Endodermal cell (in vitro differentiated cells): Measurements from ENCODE around the gene FPR1. TPM values are rescaled to one million over a fixed set of nuclear protein-coding genes. Genes with fewer than 3 reads are reported as not detected.
"Not testable (repeated sequence)": the region's sequence is repeated elsewhere in the genome, so short reads cannot be mapped to it uniquely, and the experiment has no call there.

Experiments
- DNase-seq: peaks from one replicate; pipeline ENCODE4 v3.0.0-alpha.2; 2017
- H3K27ac ChIP-seq: 2 replicates; pipeline ENCODE4 v1.5.1; 2013; ENCODE audit warnings: mild to moderate bottlenecking, low read depth, low read length, moderate library complexity
- H3K27me3 ChIP-seq: 2 replicates; pipeline ENCODE4 v1.6.1; 2013; ENCODE audit warnings: mild to moderate bottlenecking, low read length, moderate library complexity; ENCODE audit not compliant: insufficient read depth, control insufficient read depth, poor library complexity, severe bottlenecking
- H3K36me3 ChIP-seq: 2 replicates; pipeline ENCODE4 v1.7.0; 2013; ENCODE audit warnings: mild to moderate bottlenecking, low read length, moderate library complexity; ENCODE audit not compliant: control insufficient read depth, insufficient read depth
- H3K4me1 ChIP-seq: one replicate; pipeline ENCODE4 v1.7.0; 2013; ENCODE audit warnings: low read length; ENCODE audit not compliant: control insufficient read depth, insufficient read depth
- H3K4me3 ChIP-seq: 2 replicates; pipeline ENCODE4 v1.5.1; 2013; ENCODE audit warnings: mild to moderate bottlenecking, low read length, moderate library complexity
- H3K9ac ChIP-seq: 2 replicates; pipeline ENCODE4 v1.6.1; 2013; ENCODE audit warnings: mild to moderate bottlenecking, low read length, moderate library complexity; ENCODE audit not compliant: poor library complexity, severe bottlenecking; ENCODE audit errors: extremely low read depth
- H3K9me3 ChIP-seq: 2 replicates; pipeline ENCODE4 v1.6.1; 2013; ENCODE audit warnings: mild to moderate bottlenecking, low read length, moderate library complexity; ENCODE audit not compliant: control insufficient read depth
- H3K27ac Mint-ChIP-seq: 2 replicates; pipeline ENCODE4 v1.8.0; 2020; ENCODE audit warnings: mixed read lengths
- H3K27me3 Mint-ChIP-seq: 2 replicates; pipeline ENCODE4 v1.8.0; 2021; ENCODE audit warnings: mild to moderate bottlenecking, mixed read lengths; ENCODE audit not compliant: insufficient read depth
- H3K36me3 Mint-ChIP-seq: 2 replicates; pipeline ENCODE4 v1.8.0; 2020; ENCODE audit warnings: low read depth, mixed read lengths
- H3K4me1 Mint-ChIP-seq: 2 replicates; pipeline ENCODE4 v1.8.0; 2020; ENCODE audit warnings: mixed read lengths
- H3K4me3 Mint-ChIP-seq: 2 replicates; pipeline ENCODE4 v1.8.0; 2020; ENCODE audit warnings: mild to moderate bottlenecking, moderate library complexity, mixed read lengths
- H3K9me3 Mint-ChIP-seq: 2 replicates; pipeline ENCODE4 v1.8.0; 2020; ENCODE audit warnings: mild to moderate bottlenecking, mixed read lengths
- WGBS, 2 experiments: methylation state at CpG; one replicate each; pipeline versions ENCODE4 v1.1.5 to v1.1.7; 2013; ENCODE audit warnings: missing lambda C conversion rate in 2 of 2, mixed read lengths in 1 of 2; ENCODE audit not compliant: insufficient coverage in 1 of 2, insufficient read length in 1 of 2; 5-methylcytosine and 5-hydroxymethylcytosine counted together
- total RNA-seq, 2 donors: library from RNA; stranded (reverse); fragmentation: NEBNext Ultra II Directional in 1 of 2; extraction: Animal tissue kit (Norgen Biotek cat#: 25700) in 1 of 2; gene quantifications; 2 replicates in 1 of 2; 3 replicates in 1 of 2; pipeline ENCODE4 v1.2.1, GENCODE V29; 2021
- TF ChIP-seq, protein P1 (sequence below): fragments of 200-600 bp; sonication (generic); conservative IDR thresholded peaks from 2 replicates; pipeline ENCODE4 v1.5.0; 2021; ENCODE audit warnings: antibody characterized with exemption, mild to moderate bottlenecking

Gene FPR1
- total RNA-seq, 2 donors from 2014 or later, result not detected

DNA sequence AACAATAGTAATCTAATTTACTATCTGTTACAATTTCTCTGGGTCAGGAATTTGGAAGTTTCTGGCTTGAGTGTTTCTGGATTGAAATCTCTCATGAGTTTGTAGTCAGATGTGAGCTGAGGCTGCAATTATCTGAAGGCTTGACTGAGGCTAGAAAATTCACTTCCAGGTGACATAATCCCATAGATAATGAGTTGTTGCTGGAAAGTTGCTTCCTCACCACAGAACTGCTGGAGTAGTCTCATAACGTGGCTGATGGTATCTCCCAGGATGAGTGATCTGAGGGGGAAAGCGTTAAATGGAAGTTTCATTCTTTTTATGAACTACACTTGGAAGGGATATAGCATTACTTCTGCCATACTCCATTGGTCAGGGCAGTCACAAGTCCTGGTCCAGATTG is 28.0 kb upstream of the FPR1 start:
- no peaks in the 10 kb centered on the region for H3K9me3 Mint-ChIP-seq
- no peaks in the 10 kb centered on the region for H3K36me3 Mint-ChIP-seq
- Histone ChIP-seq H3K9ac (no peak overlapping the region), H3K9me3 (no peaks in the 10 kb centered on the region), H3K36me3 (no peaks in the 10 kb centered on the region), H3K27me3 (peaks cover 28% of the 10 kb centered on the region), H3K4me3 (no peak overlapping the region), H3K27ac (no peak overlapping the region), H3K4me1 (no peaks in the 10 kb centered on the region)
- no peak overlapping the region for H3K4me3 Mint-ChIP-seq
- WGBS, 2 experiments, result 52 to 67% methylated on average over 1 to 2 of the region's 2 CpGs
- no peak overlapping the region for H3K27ac Mint-ChIP-seq
- H3K4me1 Mint-ChIP-seq, result no peaks in the 10 kb centered on the region
- no peak for DNase-seq
- H3K27me3 Mint-ChIP-seq, result peaks cover 52% of the 10 kb centered on the region
- TF ChIP-seq, protein P1, sequence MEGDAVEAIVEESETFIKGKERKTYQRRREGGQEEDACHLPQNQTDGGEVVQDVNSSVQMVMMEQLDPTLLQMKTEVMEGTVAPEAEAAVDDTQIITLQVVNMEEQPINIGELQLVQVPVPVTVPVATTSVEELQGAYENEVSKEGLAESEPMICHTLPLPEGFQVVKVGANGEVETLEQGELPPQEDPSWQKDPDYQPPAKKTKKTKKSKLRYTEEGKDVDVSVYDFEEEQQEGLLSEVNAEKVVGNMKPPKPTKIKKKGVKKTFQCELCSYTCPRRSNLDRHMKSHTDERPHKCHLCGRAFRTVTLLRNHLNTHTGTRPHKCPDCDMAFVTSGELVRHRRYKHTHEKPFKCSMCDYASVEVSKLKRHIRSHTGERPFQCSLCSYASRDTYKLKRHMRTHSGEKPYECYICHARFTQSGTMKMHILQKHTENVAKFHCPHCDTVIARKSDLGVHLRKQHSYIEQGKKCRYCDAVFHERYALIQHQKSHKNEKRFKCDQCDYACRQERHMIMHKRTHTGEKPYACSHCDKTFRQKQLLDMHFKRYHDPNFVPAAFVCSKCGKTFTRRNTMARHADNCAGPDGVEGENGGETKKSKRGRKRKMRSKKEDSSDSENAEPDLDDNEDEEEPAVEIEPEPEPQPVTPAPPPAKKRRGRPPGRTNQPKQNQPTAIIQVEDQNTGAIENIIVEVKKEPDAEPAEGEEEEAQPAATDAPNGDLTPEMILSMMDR, result no peak

- H3K4me3 Mint-ChIP-seq, result no peak overlapping the region
- no peaks in the 10 kb centered on the region for H3K9me3 Mint-ChIP-seq
- Histone ChIP-seq H3K9me3 (no peaks in the 10 kb centered on the region), H3K27me3 (peaks cover 28% of the 10 kb centered on the region), H3K4me1 (no peaks in the 10 kb centered on the region), H3K36me3 (no peaks in the 10 kb centered on the region), H3K4me3 (no peak overlapping the region), H3K9ac (no peak overlapping the region), H3K27ac (no peak overlapping the region)
- TF ChIP-seq, protein P1, result no peak
- no peak for DNase-seq
- no peaks in the 10 kb centered on the region for H3K36me3 Mint-ChIP-seq
- WGBS, 2 experiments, result 88% methylated on average over 1 of the region's 1 CpG; no CpG with 5 or more reads in 1 of the 2 experiments
- H3K4me1 Mint-ChIP-seq, result no peaks in the 10 kb centered on the region
- no peak overlapping the region for H3K27ac Mint-ChIP-seq
- H3K27me3 Mint-ChIP-seq, result peaks cover 55% of the 10 kb centered on the region
Observed at GRCh38 chr19:51779181-51779580, 27.5 kb upstream of the FPR1 start.

DNA sequence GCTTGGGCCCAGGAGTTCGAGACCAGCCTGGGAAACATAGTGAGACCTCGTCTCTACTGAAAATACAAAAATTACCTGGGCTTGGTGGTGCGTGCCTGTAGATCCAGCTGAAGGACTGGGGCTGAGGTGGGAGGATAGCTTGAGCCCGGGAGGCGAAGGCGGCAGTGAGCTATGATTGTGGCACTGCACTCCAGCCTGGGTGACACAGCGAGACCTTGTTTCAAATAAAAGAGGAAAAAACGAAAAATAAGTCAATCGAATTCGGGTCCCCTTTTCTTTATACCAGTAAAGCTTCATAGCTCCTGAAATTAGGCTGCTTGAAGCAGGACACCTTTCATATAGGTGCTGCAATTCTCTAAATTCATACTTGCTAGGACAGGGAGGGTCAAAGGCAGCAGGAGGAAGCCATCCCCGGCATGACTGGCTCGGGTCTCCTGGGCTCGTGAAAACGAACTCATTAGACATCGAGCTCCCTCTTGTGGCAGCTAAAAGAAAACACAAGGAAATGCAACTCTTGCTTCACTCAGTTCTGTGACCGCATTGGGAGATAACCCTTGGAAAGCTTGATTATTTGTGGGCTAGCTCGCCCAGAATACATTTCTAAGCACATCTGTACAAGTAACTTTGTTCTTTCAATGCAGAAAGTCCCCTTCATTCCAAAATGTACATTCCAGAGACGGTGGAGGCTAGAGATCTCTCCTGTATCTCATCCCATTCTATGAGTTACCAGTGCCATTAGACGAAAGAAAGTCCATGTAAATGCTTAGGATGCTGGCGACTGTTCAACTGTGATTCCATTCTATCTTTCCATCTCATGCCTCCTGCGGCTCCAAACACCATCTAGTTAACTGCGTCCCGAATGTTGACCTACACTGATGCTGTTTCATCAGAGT is 26.1 kb upstream of the FPR1 start:
- TF ChIP-seq, protein P1, result peak; percentile 84
- no peaks in the 10 kb centered on the region for H3K9me3 ChIP-seq
- Mint-ChIP-seq H3K4me3 (no peak overlapping the region), H3K27me3 (peaks cover 69% of the 10 kb centered on the region), H3K27ac (no peak overlapping the region), H3K36me3 (no peaks in the 10 kb centered on the region), H3K9me3 (no peaks in the 10 kb centered on the region), H3K4me1 (no peaks in the 10 kb centered on the region)
- no peak overlapping the region for H3K27ac ChIP-seq
- peak; percentile 81 for DNase-seq
- H3K4me1 ChIP-seq, result no peaks in the 10 kb centered on the region
- H3K27me3 ChIP-seq, result peaks cover 28% of the 10 kb centered on the region
- no peak overlapping the region for H3K9ac ChIP-seq
- no peak overlapping the region for H3K4me3 ChIP-seq
- H3K36me3 ChIP-seq, result no peaks in the 10 kb centered on the region
- WGBS, 2 experiments, result 43 to 44% methylated on average over 15 to 23 of the region's 23 CpGs

DNA sequence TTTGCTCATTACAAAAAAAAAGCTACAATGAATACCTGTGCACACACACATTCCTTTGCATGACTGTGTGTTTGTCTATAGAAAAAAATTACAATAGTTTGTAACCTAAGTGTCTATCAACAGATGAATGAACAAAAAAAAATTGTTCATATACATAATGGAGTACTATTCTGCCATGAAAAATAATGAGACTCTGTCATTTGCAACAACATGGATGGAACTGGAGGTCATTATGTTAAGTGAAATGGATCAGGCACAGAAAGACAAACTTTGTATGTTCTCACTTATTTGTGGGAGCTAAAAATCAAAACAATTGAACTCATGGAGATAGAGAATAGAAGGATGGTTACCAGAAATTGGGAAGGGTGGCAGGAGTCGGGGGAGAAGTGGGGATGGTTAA is 24.9 kb upstream of the FPR1 start:
- H3K4me1 ChIP-seq, H3K9me3 ChIP-seq, H3K4me3 ChIP-seq, H3K36me3 Mint-ChIP-seq, H3K36me3 ChIP-seq, DNase-seq, H3K9ac ChIP-seq, H3K4me3 Mint-ChIP-seq, H3K27ac ChIP-seq, H3K4me1 Mint-ChIP-seq, H3K9me3 Mint-ChIP-seq, H3K27ac Mint-ChIP-seq: not testable (repeated sequence)
- WGBS, 2 experiments, result 75 to 92% methylated on average over 1 of the region's 1 CpG
- H3K27me3 Mint-ChIP-seq, result peaks cover 69% of the 10 kb centered on the region
- peaks cover 19% of the 10 kb centered on the region for H3K27me3 ChIP-seq
